ENCODE results near the gene MTMR8.

MTMR8 gene

DNA sequence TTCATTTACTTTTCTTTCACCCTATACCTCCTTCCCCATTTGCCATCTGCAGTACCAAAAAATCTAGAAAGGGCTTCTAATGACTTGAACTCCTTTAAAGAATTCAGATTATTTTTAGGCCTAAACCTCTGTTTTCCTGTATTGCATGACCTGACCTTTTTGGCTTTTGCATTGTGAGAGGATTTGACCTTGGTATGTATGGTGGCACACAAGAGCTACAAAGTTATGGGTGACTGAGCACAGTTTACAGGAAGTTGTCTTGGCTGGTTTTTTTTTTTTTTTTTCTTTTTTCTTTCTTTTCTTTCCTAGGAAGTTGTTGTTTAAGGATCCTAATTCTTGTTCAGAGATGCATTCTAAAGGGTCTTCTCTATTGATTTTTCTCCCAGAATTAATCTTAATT, 32.0 kb upstream of the MTMR8 start:
- TF ChIP-seq FOXP2 (optimal IDR thresholded peaks at IDR 0.05; ENCODE audit: borderline replicate concordance, extremely low read depth, extremely low read length, insufficient read depth) (no peak), TAF1 (IDR thresholded peaks at IDR 0.05; ENCODE audit: borderline replicate concordance, insufficient read depth, low read length) (no peak), SIN3A (IDR thresholded peaks at IDR 0.05; ENCODE audit: borderline replicate concordance, insufficient read depth, low read length) (no peak)

DNA sequence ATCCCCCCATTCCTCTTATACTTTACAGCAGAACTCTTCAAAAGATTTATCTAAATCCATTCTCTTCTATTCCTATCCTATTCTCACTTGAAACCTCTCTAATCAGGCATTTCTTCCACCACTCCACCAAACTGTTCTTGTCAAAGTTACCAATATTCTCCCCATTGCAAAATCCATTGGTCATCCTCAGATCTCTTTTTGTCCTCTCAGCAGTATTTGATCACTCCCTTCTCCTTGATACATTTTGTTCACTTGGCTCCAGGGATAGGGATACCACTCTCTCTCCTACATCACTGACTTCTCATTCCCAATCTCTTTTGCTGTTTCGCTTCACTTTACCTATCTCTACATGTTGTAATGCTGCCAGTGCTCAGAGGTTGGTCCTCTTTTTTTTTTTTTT, 2.8 kb upstream of the MTMR8 start:
- TF ChIP-seq TAF1 (IDR thresholded peaks at IDR 0.05; ENCODE audit: borderline replicate concordance, insufficient read depth, low read length) = no peak
- no peak for TF ChIP-seq POLR2AphosphoS5 (IDR thresholded peaks at IDR 0.05; ENCODE audit: low read depth, low read length)
- TF ChIP-seq, protein P1, sequence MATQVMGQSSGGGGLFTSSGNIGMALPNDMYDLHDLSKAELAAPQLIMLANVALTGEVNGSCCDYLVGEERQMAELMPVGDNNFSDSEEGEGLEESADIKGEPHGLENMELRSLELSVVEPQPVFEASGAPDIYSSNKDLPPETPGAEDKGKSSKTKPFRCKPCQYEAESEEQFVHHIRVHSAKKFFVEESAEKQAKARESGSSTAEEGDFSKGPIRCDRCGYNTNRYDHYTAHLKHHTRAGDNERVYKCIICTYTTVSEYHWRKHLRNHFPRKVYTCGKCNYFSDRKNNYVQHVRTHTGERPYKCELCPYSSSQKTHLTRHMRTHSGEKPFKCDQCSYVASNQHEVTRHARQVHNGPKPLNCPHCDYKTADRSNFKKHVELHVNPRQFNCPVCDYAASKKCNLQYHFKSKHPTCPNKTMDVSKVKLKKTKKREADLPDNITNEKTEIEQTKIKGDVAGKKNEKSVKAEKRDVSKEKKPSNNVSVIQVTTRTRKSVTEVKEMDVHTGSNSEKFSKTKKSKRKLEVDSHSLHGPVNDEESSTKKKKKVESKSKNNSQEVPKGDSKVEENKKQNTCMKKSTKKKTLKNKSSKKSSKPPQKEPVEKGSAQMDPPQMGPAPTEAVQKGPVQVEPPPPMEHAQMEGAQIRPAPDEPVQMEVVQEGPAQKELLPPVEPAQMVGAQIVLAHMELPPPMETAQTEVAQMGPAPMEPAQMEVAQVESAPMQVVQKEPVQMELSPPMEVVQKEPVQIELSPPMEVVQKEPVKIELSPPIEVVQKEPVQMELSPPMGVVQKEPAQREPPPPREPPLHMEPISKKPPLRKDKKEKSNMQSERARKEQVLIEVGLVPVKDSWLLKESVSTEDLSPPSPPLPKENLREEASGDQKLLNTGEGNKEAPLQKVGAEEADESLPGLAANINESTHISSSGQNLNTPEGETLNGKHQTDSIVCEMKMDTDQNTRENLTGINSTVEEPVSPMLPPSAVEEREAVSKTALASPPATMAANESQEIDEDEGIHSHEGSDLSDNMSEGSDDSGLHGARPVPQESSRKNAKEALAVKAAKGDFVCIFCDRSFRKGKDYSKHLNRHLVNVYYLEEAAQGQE (IDR thresholded peaks at IDR 0.05; ENCODE audit: insufficient read depth in 1 of 2, low read depth in 2 of 2, low read length in 2 of 2) = no peak
- TF ChIP-seq SIN3A (IDR thresholded peaks at IDR 0.05; ENCODE audit: borderline replicate concordance, insufficient read depth, low read length) = no peak
- no peak for TF ChIP-seq FOXP2 (optimal IDR thresholded peaks at IDR 0.05; ENCODE audit: borderline replicate concordance, extremely low read depth, extremely low read length, insufficient read depth)

DNA sequence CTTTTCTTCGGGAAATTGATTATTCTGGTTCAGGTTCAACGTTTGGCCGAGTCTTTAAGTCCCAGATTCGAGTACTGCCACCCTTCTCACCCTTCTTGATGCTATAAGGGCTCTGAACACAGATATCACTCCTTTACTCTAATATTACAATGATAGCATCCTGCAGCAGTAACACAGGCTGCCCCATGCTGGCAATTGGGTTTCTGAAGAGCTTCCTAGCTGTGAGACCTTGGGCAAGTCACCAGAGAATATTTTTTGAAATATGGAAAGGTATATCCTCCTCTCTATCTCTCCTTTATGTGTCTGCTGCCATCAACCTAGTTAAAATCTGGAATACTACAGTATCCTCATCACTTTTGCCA, 297 bp upstream of the MTMR8 start:
- TF ChIP-seq TAF1 (IDR thresholded peaks at IDR 0.05; ENCODE audit: borderline replicate concordance, insufficient read depth, low read length) = no peak
- no peak for TF ChIP-seq POLR2AphosphoS5 (IDR thresholded peaks at IDR 0.05; ENCODE audit: low read depth, low read length)
- TF ChIP-seq, protein P1 (IDR thresholded peaks at IDR 0.05; ENCODE audit: insufficient read depth in 1 of 2, low read depth in 2 of 2, low read length in 2 of 2) = no peak
- no peak for TF ChIP-seq FOXP2 (optimal IDR thresholded peaks at IDR 0.05; ENCODE audit: borderline replicate concordance, extremely low read depth, extremely low read length, insufficient read depth)
- TF ChIP-seq SIN3A (IDR thresholded peaks at IDR 0.05; ENCODE audit: borderline replicate concordance, insufficient read depth, low read length) = no peak

DNA sequence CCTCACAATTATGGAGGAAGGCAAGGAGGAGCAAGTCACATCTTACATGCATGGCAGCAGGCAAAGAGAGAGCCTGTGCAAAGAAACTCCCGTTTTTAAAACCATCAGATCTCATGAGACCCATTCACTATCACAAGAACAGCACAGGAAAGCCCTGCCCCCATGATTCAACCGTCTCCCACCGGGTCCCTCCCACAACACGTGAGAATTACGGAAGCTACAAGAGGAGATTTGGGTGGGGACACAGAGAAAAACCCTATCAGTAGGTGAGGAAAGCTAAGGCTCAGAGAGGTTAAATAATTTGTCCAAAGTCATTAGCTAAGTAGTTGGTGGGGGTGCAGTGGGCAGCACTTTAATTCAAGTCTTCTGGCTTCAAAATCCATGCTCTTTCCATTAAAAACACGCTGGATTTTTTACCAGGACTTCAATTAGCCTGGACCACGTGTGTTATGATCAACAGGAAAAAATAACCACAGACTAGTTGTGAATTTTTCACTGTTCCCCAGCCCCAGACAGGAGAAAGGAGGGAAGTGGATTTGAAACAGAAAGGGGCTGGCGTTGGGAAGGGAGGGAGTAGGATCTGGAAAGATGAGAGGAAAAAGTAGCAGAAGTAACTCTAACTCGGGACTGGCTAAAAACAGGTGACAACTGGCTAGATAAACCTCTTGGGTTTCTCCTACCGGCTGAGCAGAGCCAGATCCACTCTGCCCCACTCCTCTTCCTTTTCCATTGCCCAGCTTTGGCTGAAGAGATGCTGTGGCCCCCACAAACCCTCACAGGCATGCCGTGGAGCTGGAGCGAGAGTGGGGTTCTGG, 986 bp downstream of the MTMR8 start:
- TF ChIP-seq TAF1 (IDR thresholded peaks at IDR 0.05; ENCODE audit: borderline replicate concordance, insufficient read depth, low read length) (no peak), POLR2AphosphoS5 (IDR thresholded peaks at IDR 0.05; ENCODE audit: low read depth, low read length) (no peak), FOXP2 (optimal IDR thresholded peaks at IDR 0.05; ENCODE audit: borderline replicate concordance, extremely low read depth, extremely low read length, insufficient read depth) (no peak), SIN3A (IDR thresholded peaks at IDR 0.05; ENCODE audit: borderline replicate concordance, insufficient read depth, low read length) (no peak)
- TF ChIP-seq, protein P1 (IDR thresholded peaks at IDR 0.05; ENCODE audit: insufficient read depth in 1 of 2, low read depth in 2 of 2, low read length in 2 of 2) = no peak

DNA sequence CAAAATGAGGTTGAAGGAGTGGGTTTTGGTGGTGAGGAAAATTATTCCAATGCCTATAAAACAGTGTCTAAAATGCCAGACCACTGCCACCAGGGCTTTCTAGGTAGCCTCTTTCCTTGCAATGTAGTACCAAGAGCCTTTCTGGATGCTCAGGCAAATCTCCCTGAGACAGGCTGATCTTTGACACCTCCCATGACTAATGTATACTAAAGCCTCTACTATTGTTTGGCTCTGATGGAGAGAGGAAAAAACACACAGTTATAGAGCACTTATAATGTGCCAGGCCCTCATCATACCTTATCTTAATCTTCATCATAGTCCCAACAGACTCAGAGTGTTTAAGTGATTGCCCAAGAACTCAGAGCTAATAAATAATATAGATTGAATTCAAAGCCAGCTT, 5.8 kb downstream of the MTMR8 start:
- TF ChIP-seq FOXP2 (optimal IDR thresholded peaks at IDR 0.05; ENCODE audit: borderline replicate concordance, extremely low read depth, extremely low read length, insufficient read depth) (no peak), SIN3A (IDR thresholded peaks at IDR 0.05; ENCODE audit: borderline replicate concordance, insufficient read depth, low read length) (no peak), TAF1 (IDR thresholded peaks at IDR 0.05; ENCODE audit: borderline replicate concordance, insufficient read depth, low read length) (no peak), POLR2AphosphoS5 (IDR thresholded peaks at IDR 0.05; ENCODE audit: low read depth, low read length) (no peak)
- TF ChIP-seq, protein P1 (IDR thresholded peaks at IDR 0.05; ENCODE audit: insufficient read depth in 1 of 2, low read depth in 2 of 2, low read length in 2 of 2) = no peak
